Stimulated activated CD8-positive, alpha-beta memory T cell treated with anti-CD3 and anti-CD28 coated beads, Interleukin-2, amount 100 ng/mL, for 48 hours (primary cell): ENCODE data around the gene EVA1C.
"Not testable (repeated sequence)": the region's sequence is repeated elsewhere in the genome, so short reads cannot be mapped to it uniquely, and the experiment has no call there.

Source experiments
- DNase-seq, 2 donors: peaks; one replicate each; pipeline ENCODE4 v3.0.0-alpha.2; 2020; ENCODE audit warnings: low read depth in 2 of 2

Gene EVA1C

DNA sequence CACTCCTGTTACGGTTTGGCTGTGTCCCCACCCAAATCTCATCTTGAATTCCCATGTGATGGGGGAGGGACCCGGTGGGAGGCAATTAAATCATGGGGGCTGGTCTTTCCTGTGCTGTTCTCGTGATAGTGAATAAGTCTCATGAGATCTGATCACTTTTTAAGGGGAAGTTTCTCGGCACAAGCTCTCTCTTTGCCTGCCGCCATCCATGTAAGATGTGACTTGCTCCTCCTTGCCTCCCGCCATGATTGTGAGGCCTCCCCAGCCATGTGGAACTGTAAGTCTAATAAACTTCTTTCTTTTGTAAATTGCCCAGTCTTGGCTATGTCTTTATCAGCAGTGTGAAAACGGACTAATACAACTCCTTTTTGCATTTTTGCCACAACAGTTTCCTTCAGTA lies 118.3 kb downstream of the EVA1C start:
- DNase-seq, result not testable (repeated sequence)

DNA sequence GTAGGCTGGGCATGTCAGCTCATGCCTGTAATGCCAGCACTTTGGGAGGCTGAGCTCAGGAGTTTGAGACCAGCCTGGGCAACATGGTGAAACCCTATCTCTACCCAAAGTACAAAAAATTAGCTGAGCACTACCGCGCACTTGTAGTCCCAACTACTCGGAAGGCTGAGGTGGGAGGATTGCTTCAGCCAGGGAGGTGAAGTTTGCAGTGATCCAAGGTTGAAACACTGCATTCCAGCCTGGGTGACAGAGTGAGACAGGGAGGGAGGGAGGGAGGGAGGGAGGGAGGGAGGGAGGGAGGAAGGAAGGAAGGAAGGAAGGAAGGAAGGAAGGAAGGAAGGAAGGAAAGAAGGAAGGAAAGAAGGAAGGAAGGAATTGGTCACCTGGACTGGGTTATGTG lies 119.1 kb downstream of the EVA1C start:
- not testable (repeated sequence) for DNase-seq

DNA sequence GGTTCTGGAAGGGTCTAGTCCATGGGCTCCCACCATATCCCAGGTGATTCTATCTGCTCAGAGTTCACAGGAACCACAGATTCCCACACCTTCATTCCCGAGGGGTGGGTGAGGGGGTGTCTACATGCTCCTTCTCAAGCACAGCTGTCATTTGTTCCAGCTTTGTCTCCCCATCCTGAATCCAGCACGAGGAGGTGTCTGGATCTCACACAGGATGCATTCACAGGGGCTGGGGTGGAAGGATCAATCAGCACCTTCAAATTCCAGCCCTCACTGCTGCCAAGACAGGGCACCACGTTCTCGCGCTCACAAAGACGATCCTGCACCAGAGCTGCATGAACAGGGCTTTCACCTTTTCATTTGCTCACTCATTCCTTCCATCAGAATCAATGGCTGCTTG lies 120.1 kb downstream of the EVA1C start:
- no peak for DNase-seq

DNA sequence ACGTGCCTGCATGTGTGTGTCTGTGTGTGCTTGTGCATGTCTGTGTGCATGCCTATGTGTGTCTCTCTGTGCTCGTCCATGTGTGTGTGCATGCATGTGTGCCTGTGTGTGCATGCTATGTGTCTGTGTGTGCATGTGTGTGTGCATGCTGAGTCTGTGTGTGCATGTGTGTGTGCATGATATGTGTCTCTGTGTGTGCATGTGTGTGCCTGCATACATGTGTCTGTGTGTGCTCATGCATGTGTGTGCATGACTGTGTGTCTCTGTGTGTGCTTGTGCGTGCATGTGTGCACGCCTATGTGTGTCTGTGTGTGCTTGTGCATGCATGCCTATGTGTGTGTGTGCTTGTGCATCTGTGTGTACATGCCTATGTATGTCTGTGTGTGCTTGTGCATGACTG lies 120.5 kb downstream of the EVA1C start:
- DNase-seq, result no peak

DNA sequence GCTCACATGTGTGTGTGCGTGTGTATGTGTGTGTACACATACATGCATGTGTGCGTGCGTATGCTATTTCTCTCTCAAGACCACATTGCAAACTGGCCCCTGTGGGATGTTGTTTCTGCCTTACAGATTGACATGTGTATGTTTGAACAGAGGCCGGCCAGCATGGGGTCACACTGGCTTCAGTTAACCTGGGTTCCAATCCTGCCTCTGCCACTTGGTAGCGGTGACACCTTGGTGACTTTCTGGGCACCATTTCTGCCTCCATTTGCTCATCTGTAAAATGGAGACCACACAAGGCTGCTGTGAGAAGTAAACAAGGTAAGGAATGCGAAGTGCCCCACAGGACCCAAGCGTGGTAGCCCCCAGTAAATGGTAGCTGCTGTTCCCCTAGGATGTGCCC lies 121.1 kb downstream of the EVA1C start:
- DNase-seq, result no peak

DNA sequence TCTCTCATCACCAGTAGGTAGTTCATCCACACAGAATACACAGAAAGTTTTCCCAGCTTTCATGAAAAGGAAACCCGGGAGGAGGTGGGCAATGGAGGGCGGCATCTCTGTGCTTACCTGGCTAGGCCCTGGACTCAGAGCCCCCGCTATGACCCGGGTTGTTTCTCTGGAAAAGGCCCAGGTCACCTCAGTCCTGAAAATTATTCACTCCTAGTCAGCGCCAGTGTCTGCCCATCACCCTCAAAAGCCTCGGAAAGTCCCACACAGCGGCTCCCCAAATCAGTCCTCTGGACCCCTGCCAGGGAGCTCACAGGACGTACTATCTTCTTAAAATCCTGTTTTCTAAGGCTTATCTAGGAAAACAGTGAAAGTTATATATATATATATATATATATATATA lies 121.6 kb downstream of the EVA1C start:
- no peak for DNase-seq

DNA sequence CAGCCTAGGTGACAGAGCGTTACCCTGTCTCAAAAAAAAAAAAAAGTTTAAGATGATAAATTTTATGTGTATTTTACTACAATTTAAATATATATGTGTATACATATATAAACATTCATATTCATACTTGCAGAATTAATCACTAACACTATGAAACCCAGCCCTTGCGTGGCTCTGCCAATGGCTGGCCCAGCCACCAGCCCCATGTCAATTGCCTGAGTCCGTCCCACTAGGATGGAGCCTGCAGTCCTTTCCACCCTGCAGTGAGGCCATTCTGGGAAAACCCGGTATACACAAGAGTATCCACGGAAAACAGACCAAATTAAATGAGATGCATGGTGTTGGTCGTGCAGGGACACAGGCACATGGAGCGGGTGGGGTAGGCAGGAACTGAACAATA lies 123.1 kb downstream of the EVA1C start:
- no peak for DNase-seq

DNA sequence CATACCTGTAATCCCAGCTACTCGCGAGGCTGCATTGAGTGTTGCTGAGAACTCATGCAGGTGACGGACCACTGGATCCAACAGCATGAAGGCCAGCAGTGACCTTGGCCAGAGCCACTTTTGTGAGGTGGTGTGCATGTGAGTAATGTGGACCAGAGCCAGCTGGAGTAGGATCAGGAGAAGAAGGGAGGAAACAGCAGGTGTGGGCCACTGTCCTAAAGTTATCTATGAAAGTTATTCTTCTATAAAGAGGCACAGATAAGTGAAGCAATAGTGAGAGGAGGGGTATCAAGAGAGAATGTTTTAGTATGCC lies 125.0 kb downstream of the EVA1C start:
- no peak for DNase-seq

DNA sequence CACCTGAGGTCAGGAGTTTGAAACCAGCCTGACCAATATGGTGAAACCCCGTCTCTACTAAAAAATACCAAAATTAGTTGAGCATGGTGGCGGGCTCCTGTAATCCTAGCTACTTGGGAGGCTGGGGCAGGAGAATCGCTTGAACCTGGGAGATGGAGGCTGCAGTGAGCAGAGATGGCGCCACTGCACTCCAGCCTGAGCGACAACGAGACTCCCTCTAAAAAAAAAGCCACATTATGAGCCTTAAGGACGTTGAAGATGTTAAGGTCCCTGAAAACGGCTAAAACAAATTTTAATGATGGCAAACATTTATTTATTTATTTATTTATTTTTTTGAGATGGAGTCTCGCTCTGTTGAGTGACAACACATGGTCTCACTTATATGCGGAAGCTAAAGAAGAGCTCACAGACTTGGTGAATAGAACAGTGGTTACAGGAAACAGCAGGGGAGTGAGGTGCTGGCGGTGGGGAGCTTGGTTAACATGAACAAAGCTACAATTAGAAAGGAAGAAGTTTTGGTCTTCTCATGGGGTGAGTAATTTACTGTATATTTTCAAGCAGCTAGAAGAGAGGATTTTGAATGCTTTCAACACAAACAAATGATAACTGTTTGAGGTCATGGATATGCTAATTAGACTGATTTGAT lies 125.8 kb downstream of the EVA1C start:
- no peak for DNase-seq

DNA sequence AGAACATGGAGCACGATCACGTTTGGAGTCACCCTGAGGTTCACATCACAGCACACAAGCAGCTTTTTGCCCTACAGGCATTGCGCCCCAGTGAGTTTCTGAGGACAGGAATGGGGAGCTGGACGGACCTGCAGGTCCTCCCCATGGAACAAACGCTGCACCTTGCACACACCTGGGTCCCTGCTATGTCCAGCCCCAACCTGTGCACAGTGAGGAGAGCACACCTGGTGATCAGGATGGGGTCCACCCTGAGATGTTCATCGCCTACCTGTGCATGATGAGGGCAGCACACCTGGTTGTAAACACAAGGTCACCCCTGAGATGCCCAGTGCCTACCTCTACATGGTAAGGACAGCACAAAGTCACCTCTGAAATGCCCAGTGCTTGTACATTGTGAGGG lies 126.9 kb downstream of the EVA1C start:
- no peak for DNase-seq

DNA sequence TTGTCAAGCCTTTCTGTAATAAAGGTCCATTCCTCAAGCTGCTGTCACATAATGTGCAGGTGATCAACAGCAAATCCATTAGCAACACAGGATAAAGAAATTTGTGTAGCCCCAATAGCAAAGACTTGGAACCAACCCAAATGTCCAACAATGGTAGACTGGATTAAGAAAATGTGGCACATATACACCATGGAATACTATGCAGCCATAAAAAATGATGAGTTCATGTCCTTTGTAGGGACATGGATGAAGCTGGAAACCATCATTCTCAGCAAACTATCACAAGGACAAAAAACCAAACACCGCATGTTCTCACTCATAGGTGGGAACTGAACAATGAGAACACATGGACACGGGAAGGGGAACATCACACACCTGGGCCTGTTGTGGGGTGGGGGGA lies 130.6 kb downstream of the EVA1C start:
- DNase-seq, result not testable (repeated sequence)

DNA sequence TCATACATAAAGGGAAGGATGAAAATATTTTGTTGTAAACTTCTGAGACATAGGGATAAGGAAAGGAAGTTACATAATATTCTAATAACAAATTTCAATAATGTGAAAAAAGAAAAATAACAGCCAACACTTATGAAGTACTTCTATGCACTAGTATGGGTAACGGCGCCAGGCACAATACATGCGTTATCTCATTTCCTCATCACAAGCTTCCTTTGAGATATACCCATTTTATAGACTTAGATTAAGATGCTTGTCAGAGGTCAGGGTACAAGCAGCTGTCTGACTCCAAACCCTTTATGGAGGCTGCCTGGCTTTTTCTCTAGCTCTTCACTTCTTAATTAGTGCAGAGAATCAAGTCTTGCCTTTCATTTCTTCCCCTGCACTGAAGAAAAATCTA lies 131.5 kb downstream of the EVA1C start:
- no peak for DNase-seq

DNA sequence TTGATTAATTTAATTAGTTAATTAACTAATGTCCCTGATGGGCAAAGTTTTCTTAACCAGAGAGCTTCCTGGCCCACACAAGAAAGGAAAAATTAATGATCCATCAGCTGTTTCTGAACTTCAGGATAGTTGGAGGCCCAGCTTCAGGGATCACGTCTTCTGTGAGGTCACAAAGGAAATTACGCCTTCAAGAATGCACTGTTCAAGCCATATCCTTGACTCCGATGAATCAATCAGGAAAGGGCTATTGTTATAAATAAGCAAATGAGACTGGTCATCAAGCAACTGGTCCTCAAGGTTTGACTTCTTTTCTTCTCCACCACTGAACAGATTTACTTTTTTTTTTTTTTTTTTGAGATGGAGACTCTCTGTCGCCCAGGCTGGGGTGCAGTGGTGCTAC lies 132.2 kb downstream of the EVA1C start:
- DNase-seq, result no peak

DNA sequence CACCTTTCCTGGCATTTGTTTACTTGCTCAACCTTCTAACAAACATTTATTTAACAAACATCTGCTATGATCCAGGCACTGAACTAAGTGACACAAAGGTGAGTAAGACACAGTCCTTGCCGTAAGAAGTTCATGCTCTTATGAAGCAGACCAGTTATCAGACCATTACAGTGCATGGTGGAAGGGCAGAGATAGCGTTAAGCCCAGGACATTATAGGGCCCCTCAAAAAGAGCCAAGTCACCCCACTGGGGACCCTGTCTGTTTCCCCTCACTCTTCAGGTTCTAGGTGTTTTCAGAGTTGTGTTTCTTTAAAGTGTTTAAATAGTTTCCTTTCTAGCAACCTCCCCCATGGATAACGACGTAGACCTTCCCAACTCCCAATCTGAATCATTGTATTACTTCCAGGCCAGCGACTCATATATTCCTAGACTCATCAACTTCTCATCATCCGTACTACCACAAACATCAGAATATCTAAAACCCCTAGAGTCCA lies 133.5 kb downstream of the EVA1C start:
- no peak for DNase-seq

DNA sequence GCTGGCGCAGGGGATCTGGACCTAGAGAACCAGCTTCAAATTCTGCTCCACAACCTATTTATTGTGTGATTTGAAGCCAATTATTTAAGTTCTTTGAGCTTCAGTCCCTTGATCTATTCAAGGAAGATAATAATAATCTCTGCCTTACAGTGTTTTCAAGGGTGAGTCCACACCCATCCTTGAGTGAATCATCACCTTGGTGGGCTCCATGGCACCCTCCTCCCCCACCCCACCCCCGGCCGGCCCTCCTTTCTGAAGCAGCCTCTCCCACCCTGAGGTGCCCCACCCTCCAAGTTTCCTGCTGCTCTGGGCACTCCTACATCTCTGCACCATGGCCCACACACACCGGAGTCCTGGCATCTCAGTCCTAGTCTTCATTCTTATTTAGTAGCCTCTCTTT lies 134.5 kb downstream of the EVA1C start:
- no peak for DNase-seq

DNA sequence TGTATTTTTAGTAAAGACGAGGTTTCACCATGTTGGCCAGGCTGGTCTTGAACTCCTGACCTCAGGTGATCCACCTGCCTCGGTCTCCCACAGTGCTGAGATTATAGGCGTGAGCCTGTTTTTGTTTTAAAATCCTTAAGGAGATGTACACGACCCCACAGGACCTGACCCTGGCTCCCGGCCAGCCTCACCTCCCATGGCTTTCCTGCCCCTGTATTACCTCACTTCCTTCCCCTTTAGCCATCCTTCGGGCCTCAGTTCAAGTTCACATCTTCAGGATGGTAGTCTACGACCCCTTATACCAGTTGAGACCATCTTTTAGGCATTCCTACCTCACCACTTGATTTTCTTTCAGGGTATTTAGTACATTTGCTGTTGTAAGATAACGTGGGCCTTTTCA lies 136.5 kb downstream of the EVA1C start:
- DNase-seq, result no peak

DNA sequence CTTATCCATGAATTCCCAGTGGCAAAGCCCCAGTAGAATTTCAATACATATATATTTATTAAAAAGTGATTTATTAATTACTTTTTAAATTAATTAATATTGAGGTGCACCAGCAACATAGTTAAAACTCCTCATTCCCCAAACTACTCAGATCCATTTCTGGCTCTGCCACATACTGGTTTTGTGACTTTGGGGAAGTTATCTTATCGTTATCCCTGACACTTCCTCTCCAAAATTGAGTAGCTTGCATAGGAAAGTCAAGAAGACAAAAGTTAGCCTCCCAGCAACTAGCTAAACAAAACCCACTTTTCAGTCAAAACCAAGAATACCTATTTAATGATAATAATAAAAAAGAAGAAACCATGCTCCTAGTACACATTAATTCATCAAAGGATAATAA lies 136.9 kb downstream of the EVA1C start:
- DNase-seq, result no peak

DNA sequence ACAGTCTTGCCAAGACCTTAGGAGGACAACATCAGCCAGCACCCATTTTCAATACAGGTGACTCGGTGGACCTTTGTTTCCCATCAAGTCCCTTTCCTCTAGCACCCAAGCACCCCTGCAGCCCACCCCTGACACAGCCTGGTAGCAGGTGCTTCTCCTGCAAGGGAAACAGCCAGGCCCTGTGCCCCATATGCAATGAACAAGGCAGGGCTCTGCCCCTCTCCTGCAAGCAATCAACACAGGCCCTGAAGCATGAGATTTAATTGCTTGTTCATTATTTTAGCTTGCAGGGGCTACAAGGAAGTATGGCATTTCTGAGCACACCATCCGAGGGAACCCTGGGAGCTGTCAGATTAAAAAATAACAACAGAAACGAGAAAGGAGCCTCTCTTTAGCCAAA lies 137.4 kb downstream of the EVA1C start:
- DNase-seq, result no peak

DNA sequence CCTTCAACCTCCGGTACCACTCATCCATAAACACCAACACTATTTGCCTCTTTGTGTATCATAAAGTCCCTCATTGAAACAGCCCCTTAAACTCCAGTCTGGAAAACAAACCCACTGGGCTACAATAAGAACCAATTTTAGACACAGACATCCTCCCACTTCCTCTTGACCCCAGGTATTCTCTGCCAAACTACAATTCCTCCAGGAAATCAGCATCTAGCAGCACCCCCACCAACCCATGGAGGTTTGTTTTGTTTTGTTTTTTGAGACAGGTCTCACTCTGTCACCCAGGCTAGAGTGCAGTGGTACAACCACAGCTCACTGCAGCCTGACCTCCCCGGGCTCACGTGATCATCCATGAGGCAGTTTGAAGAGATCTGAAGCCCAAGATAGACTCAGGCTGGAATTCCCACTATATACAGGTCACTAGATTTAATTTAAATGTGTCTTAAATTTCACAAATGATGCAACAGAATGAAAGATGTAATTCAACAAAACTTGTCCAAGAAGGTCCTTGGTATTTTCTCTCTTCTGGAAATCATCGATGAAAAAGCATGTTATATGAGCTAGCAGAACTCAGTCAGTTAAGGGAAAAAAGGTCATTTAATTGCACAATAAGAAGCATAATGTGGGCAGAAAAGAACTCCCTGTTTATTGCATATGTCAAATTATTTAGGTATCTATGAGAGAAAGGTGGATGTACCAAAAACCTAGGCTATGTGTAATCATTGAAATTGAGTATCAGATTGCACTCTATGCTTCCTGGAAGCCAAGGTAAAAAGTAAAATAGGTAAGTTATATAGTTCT lies 142.5 kb downstream of the EVA1C start:
- no peak for DNase-seq

DNA sequence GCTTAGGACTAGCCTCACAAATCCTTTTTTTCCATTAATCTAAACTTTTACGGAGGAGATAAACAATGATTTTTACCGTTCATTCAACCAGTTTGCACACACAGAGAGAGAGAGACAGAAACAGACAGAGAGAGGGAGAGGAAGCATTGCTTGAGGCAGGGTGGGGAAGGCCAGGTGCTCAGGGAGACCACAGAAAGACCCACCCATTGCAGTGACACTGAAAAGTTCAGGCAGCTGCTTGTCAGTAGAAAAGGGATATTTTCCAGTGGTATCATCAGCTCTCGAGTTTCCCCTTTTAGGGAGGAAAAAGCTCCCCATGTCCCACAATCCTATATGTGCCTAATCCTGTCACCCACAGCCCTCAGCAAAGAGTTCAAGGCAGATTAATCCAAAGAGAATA lies 145.6 kb downstream of the EVA1C start:
- DNase-seq, result no peak

DNA sequence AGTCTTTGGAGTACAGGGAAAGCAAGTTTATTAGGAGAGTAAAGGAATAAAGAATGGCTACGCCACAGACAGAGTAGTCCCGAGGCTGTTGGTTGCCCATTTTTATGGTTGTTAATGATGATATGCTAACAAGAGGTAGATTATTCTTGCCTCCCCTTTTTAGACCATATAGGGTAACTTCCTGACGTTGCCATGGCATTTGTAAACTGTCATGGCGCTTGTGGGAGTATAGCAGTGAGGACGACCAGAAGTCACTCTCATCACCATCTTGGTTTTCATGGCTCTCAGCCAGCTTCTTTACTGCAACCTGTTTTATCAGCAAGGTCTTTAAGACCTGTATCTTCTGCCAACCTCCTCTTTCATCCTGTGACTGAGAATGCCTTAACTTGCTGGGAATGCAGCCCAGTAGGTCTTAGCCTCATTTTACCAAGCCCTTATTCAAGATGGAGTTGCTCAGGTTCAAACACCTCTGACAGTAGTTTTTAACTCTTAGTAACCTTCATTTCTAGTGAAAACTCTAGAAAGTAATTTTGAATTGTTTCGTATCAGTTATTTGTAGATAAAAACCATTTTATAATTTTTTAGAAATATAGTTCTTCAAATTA lies 146.6 kb downstream of the EVA1C start:
- no peak for DNase-seq

DNA sequence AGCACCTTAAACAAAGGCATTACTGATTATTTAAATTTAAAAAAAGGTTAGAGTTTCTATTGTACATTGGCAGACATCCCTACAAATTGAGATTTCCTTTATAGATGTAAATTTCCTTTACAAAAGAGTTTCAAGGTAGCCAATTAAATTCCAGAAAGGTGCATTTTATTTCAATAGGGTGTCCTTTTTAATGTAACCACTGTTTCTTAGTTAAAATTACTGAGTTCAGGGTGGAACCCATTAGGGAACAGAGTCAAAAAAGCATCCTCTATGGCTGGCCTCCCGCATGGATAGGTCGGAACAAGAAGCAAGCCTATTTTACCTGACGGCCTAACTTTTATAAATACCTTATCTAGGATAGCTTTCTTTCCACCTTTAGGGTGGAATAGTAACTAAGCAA lies 148.4 kb downstream of the EVA1C start:
- no peak for DNase-seq

DNA sequence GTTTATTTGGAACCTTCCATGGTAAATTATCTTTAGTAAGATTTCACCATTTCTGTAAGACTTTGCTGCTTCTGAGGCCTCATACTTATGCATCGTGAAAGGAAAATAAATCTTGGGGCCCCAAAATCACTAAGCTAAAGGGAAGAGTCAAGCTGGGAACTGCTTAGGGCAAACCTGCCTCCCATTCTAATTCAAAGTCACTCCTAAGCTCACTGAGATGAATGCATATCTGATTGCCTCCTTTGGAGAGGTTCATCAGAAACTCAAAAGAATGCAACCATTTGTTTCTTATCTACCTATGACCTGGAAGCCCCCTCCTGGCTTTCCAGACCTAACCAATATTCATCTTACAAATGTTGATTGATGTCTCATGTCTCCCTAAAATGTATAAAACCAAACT lies 149.0 kb downstream of the EVA1C start:
- DNase-seq, result not testable (repeated sequence)
